ENCODE results near the gene LRIT1.

LRIT1 gene

GRCh38 chr10:84254552-84255478 lies 13.5 kb upstream of the LRIT1 start:
- DNase-seq (ENCODE audit: low spot score): no peak

- no peak for DNase-seq (ENCODE audit: low spot score)
Observed at GRCh38 chr10:84248794-84249193, 7.4 kb upstream of the LRIT1 start.

- DNase-seq (ENCODE audit: low spot score): no peak
Observed at GRCh38 chr10:84247496-84247895, 6.2 kb upstream of the LRIT1 start.

- no peak for DNase-seq (ENCODE audit: low spot score)
Observed at GRCh38 chr10:84244651-84245270, 3.4 kb upstream of the LRIT1 start, which contains the start of gene RGR. Gene RGR, plus strand, starts transcription at chr10:84245053. Its CDS starts 38 bp downstream, at chr10:84245091.

GRCh38 chr10:84243759-84244158 lies 2.4 kb upstream of the LRIT1 start:
- DNase-seq (ENCODE audit: low spot score): no peak

- DNase-seq (ENCODE audit: low spot score): no peak
Observed at GRCh38 chr10:84238909-84239308, 2.4 kb downstream of the LRIT1 start.

- DNase-seq (ENCODE audit: low spot score): no peak
Observed at GRCh38 chr10:84237199-84238051, 3.9 kb downstream of the LRIT1 start.

- no peak for DNase-seq (ENCODE audit: low spot score)
Observed at GRCh38 chr10:84236807-84237198, 4.5 kb downstream of the LRIT1 start.

GRCh38 chr10:84235096-84235495 lies 6.2 kb downstream of the LRIT1 start:
- DNase-seq (ENCODE audit: low spot score): no peak

GRCh38 chr10:84234479-84234878 lies 6.9 kb downstream of the LRIT1 start:
- DNase-seq (ENCODE audit: low spot score): no peak

GRCh38 chr10:84233940-84234339 lies 7.4 kb downstream of the LRIT1 start:
- no peak for DNase-seq (ENCODE audit: low spot score)

GRCh38 chr10:84232376-84232775 lies 9.0 kb downstream of the LRIT1 start:
- no peak for DNase-seq (ENCODE audit: low spot score)

- DNase-seq (ENCODE audit: low spot score): no peak
Observed at GRCh38 chr10:84230359-84230758, 11.0 kb downstream of the LRIT1 start.

- DNase-seq (ENCODE audit: low spot score): no peak
Observed at GRCh38 chr10:84227810-84228209, 13.5 kb downstream of the LRIT1 start.

GRCh38 chr10:84226616-84227015 lies 14.7 kb downstream of the LRIT1 start:
- DNase-seq (ENCODE audit: low spot score): no peak

- DNase-seq (ENCODE audit: low spot score): no peak
Observed at GRCh38 chr10:84225427-84226173, 15.7 kb downstream of the LRIT1 start, which contains the start of gene LRIT2. Gene LRIT2, minus strand, starts transcription at chr10:84225544. Its CDS starts 24 bp downstream, at chr10:84225520.

- no peak for DNase-seq (ENCODE audit: low spot score)
Observed at GRCh38 chr10:84224411-84225028, 16.8 kb downstream of the LRIT1 start.

- DNase-seq (ENCODE audit: low spot score): no peak
Observed at GRCh38 chr10:84221916-84222315, 19.4 kb downstream of the LRIT1 start.

GRCh38 chr10:84217746-84218145 lies 23.6 kb downstream of the LRIT1 start:
- DNase-seq (ENCODE audit: low spot score): no peak

- DNase-seq (ENCODE audit: low spot score): no peak
Observed at GRCh38 chr10:84216834-84217233, 24.5 kb downstream of the LRIT1 start.

- DNase-seq (ENCODE audit: low spot score): no peak
Observed at GRCh38 chr10:84214612-84215235, 26.6 kb downstream of the LRIT1 start.

Measured in AG08395 (cell line).